Glutamatergic neuron (in vitro differentiated cells): ENCODE measurements around the gene CYP1A2. TPM values are rescaled to one million over a fixed set of nuclear protein-coding genes. Genes with fewer than 3 reads are reported as not detected.

Source experiments
- DNase-seq: peaks from one replicate; pipeline ENCODE4 v3.0.0; 2022
- H3K27ac Mint-ChIP-seq: one replicate; pipeline ENCODE4 v1.8.0; 2020; ENCODE audit warnings: mild to moderate bottlenecking, mixed read lengths, inconsistent platforms; ENCODE audit not compliant: unreplicated experiment
- H3K27me3 Mint-ChIP-seq: one replicate; pipeline ENCODE4 v1.8.0; 2020; ENCODE audit warnings: mild to moderate bottlenecking, moderate library complexity, mixed read lengths, inconsistent platforms; ENCODE audit not compliant: unreplicated experiment
- H3K36me3 Mint-ChIP-seq: one replicate; pipeline ENCODE4 v1.8.0; 2020; ENCODE audit warnings: mild to moderate bottlenecking, mixed read lengths, inconsistent platforms; ENCODE audit not compliant: unreplicated experiment
- H3K4me1 Mint-ChIP-seq: one replicate; pipeline ENCODE4 v1.8.0; 2020; ENCODE audit warnings: mild to moderate bottlenecking, low read depth, mixed read lengths, inconsistent platforms; ENCODE audit not compliant: unreplicated experiment
- H3K4me3 Mint-ChIP-seq: one replicate; pipeline ENCODE4 v1.8.0; 2020; ENCODE audit warnings: mild to moderate bottlenecking, mixed read lengths, inconsistent platforms; ENCODE audit not compliant: unreplicated experiment
- H3K9me3 Mint-ChIP-seq: one replicate; pipeline ENCODE4 v1.8.0; 2020; ENCODE audit warnings: mild to moderate bottlenecking, moderate library complexity, mixed read lengths, inconsistent platforms; ENCODE audit not compliant: unreplicated experiment
- CTCF ChIP-seq: fragments of 200-600 bp; sonication (generic); IDR thresholded peaks from one replicate; pipeline ENCODE4 v1.5.0; 2021; ENCODE audit not compliant: partially characterized antibody, unreplicated experiment
- total RNA-seq: library from RNA; stranded (reverse); fragmentation: NEBNext Ultra II Directional; extraction: Animal tissue kit (Norgen Biotek cat#: 25700); gene quantifications from one replicate; pipeline ENCODE4 v1.2.1, GENCODE V29; 2021; ENCODE audit not compliant: unreplicated experiment

Gene CYP1A2
- total RNA-seq, 1 donor from 2014 or later = not detected

- no peak for DNase-seq
- Mint-ChIP-seq H3K4me3 (no peak overlapping the region), H3K27ac (no peak overlapping the region), H3K9me3 (no peaks in the 10 kb centered on the region), H3K36me3 (no peaks in the 10 kb centered on the region), H3K27me3 (peaks cover 6% of the 10 kb centered on the region), H3K4me1 (no peaks in the 10 kb centered on the region)
- no peak for TF ChIP-seq CTCF
Measured at GRCh38 chr15:74750751-74751150, 2.1 kb downstream of the CYP1A2 start.

DNA sequence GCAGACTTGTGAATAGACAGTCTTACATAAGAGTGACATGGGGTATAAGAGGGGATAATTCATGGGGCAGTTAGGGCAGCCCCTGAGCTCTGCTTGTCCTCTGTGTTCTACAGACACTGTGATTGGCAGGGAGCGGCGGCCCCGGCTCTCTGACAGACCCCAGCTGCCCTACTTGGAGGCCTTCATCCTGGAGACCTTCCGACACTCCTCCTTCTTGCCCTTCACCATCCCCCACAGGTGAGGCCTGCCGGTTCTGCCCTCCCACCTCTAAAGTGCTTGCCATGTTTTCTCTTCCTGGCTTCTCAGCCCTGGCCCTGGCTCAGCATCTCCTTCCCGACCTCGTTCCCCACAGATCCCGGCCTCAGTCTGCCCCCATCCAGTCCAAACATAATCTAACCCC, 3.4 kb downstream of the CYP1A2 start:
- no peak for DNase-seq
- Mint-ChIP-seq H3K27me3 (peaks cover 9% of the 10 kb centered on the region), H3K4me1 (no peaks in the 10 kb centered on the region), H3K9me3 (no peaks in the 10 kb centered on the region), H3K4me3 (no peak overlapping the region), H3K36me3 (peaks cover 4% of the 10 kb centered on the region), H3K27ac (no peak overlapping the region)
- TF ChIP-seq CTCF = no peak

DNA sequence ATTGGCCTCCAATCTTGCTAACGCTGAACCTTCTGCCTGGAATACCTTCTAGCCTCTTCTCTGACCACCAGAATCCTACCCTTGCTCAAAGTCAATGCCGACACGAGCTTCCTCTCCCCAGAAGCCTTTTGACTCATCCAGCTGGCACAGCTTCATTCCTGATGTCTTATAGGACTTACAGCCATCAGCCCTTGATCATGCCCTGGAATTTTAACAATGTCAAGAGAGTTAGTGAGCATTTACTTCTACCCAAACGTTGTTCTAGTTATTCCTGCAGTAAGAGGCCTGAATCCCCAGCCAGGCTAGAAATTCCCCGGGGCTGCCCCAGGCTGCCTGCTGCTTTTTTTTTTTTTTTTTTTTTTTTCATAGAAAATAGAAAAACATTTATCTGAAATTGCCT, 3.9 kb downstream of the CYP1A2 start:
- DNase-seq = no peak
- H3K27ac Mint-ChIP-seq = no peak overlapping the region
- H3K27me3 Mint-ChIP-seq = peaks cover 9% of the 10 kb centered on the region

DNA sequence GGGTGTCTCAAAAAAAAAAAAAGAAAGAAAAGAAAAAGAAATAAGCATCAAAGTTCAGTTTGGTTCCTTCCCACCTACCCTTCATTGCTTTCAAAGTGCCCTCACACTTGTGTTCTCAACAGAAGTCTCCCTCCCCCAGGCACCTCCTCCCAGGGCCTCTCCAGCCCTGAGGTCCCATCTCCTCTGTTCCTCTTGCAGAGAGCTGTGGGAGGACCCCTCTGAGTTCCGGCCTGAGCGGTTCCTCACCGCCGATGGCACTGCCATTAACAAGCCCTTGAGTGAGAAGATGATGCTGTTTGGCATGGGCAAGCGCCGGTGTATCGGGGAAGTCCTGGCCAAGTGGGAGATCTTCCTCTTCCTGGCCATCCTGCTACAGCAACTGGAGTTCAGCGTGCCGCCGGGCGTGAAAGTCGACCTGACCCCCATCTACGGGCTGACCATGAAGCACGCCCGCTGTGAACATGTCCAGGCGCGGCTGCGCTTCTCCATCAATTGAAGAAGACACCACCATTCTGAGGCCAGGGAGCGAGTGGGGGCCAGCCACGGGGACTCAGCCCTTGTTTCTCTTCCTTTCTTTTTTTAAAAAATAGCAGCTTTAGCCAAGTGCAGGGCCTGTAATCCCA, 6.1 kb downstream of the CYP1A2 start:
- no peaks in the 10 kb centered on the region for H3K4me1 Mint-ChIP-seq
- peaks cover 9% of the 10 kb centered on the region for H3K27me3 Mint-ChIP-seq
- no peak overlapping the region for H3K27ac Mint-ChIP-seq
- TF ChIP-seq CTCF = no peak
- H3K4me3 Mint-ChIP-seq = no peak overlapping the region
- H3K36me3 Mint-ChIP-seq = peaks cover 4% of the 10 kb centered on the region
- DNase-seq = no peak
- H3K9me3 Mint-ChIP-seq = no peaks in the 10 kb centered on the region

More for the DNA sequence above, 3.9 kb downstream of the CYP1A2 start:
- peaks cover 4% of the 10 kb centered on the region for H3K36me3 Mint-ChIP-seq
- no peaks in the 10 kb centered on the region for H3K4me1 Mint-ChIP-seq
- H3K9me3 Mint-ChIP-seq = no peaks in the 10 kb centered on the region
- no peak for TF ChIP-seq CTCF
- no peak overlapping the region for H3K4me3 Mint-ChIP-seq

DNA sequence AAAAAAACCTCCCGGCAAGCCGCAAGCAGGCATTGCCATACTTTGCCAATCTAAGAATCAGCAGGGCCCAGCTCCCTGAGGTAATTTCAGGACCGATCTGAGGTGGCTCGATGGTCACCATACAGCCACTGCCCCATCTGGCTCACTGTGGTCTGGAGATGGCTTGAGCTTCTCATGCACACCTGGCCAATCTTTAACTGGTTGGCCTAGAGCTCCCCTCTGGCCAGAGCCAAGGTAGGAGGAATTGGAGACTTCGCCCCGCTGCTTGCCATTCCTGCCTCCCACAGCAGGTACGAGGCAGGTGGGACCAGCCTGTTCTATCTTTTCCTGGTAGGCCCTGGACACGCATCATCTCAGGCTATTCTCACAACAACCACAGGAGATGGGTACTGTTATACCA, 10.1 kb downstream of the CYP1A2 start:
- peaks cover 4% of the 10 kb centered on the region for H3K36me3 Mint-ChIP-seq
- TF ChIP-seq CTCF = no peak
- no peak for DNase-seq
- H3K4me1 Mint-ChIP-seq = peaks cover 3% of the 10 kb centered on the region
- no peak overlapping the region for H3K4me3 Mint-ChIP-seq
- H3K27ac Mint-ChIP-seq = no peak overlapping the region
- no peaks in the 10 kb centered on the region for H3K9me3 Mint-ChIP-seq
- H3K27me3 Mint-ChIP-seq = peaks cover 4% of the 10 kb centered on the region
